NCI-H510A (cell line): ENCODE results near the gene STK32B.

Experiments used
- DNase-seq: peaks from one replicate; lab custom pipeline; 2025; lab: John Stamatoyannopoulos, UW

STK32B gene

GRCh38 chr4:5526080-5526846, 475.0 kb downstream of the STK32B start:
- no peak for DNase-seq

- no peak for DNase-seq
These were observed 475.9 kb downstream of the STK32B start for GRCh38 chr4:5527211-5527610.

- DNase-seq: no peak
These were observed 476.8 kb downstream of the STK32B start for GRCh38 chr4:5528031-5528436.

- no peak for DNase-seq
These were observed 480.8 kb downstream of the STK32B start for GRCh38 chr4:5532100-5532499.

- no peak for DNase-seq
These were observed 488.3 kb downstream of the STK32B start for GRCh38 chr4:5539584-5539983.

GRCh38 chr4:5541169-5541568, 489.9 kb downstream of the STK32B start:
- no peak for DNase-seq

- DNase-seq: no peak
These were observed 492.4 kb downstream of the STK32B start for GRCh38 chr4:5543681-5544080.

- DNase-seq: no peak
These were observed 493.5 kb downstream of the STK32B start for GRCh38 chr4:5544762-5545161.

- DNase-seq: no peak
These were observed 494.0 kb downstream of the STK32B start for GRCh38 chr4:5545271-5545670.

GRCh38 chr4:5547651-5548249, 496.5 kb downstream of the STK32B start:
- DNase-seq: no peak
